ENCODE data around the gene FGF22.

Gene FGF22

DNA sequence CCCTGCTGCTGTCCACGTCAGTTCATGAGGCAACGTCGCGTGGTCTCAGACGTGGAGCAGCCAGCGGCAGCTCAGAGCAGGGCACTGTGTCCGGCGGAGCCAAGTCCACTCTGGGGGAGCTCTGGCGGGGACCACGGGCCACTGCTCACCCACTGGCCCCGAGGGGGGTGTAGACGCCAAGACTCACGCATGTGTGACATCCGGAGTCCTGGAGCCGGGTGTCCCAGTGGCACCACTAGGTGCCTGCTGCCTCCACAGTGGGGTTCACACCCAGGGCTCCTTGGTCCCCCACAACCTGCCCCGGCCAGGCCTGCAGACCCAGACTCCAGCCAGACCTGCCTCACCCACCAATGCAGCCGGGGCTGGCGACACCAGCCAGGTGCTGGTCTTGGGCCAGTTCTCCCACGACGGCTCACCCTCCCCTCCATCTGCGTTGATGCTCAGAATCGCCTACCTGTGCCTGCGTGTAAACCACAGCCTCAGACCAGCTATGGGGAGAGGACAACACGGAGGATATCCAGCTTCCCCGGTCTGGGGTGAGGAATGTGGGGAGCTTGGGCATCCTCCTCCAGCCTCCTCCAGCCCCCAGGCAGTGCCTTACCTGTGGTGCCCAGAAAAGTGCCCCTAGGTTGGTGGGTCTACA lies 43.1 kb downstream of the FGF22 start:
- no peak for TF ChIP-seq CTCF (IDR thresholded peaks at IDR 0.05; ENCODE audit: low read depth, low read length)
- no peak overlapping the region for H3K4me3 ChIP-seq (ENCODE audit: low read depth, low read length)

GRCh38 chr19:685454-685931 lies 45.8 kb downstream of the FGF22 start:
- no peak for TF ChIP-seq CTCF (IDR thresholded peaks at IDR 0.05; ENCODE audit: low read depth, low read length)
- H3K4me3 ChIP-seq (ENCODE audit: low read depth, low read length): no peak overlapping the region

DNA sequence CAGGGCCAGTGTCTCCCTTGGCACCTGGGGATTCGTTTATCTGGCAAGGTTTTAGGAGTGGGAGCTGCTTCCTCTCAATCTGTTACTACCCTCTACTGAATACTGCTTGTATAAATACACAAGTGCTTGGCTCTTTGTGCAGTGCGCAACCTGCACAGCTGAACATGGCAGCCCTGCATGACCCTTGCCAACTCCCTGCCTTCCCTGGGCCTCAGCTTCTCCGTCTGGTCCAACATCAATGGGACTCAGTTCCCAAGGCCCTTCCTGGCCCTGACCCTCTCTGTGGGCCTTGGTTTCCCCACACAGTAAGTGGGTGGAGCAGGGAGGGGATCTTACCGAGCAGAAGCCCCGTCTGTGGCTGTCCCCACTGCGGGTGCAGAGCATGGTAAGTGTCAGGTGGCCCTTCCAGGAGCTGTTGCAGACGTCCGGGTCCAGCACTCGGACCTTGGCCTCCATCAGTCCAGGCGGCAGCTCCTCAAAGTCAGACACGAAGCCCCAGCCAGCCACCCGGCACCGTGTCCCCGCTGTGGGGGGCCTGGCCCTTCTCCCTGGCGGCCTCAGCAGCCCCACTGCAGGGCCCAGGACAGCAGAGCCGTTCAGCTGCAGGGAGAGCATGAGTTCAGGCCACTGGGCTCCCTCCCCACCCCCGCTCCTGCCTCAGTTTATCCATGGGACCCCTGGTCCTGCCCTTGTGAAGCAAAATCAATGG lies 47.1 kb downstream of the FGF22 start:
- no peak overlapping the region for H3K4me3 ChIP-seq (ENCODE audit: low read depth, low read length)
- no peak for TF ChIP-seq CTCF (IDR thresholded peaks at IDR 0.05; ENCODE audit: low read depth, low read length)

DNA sequence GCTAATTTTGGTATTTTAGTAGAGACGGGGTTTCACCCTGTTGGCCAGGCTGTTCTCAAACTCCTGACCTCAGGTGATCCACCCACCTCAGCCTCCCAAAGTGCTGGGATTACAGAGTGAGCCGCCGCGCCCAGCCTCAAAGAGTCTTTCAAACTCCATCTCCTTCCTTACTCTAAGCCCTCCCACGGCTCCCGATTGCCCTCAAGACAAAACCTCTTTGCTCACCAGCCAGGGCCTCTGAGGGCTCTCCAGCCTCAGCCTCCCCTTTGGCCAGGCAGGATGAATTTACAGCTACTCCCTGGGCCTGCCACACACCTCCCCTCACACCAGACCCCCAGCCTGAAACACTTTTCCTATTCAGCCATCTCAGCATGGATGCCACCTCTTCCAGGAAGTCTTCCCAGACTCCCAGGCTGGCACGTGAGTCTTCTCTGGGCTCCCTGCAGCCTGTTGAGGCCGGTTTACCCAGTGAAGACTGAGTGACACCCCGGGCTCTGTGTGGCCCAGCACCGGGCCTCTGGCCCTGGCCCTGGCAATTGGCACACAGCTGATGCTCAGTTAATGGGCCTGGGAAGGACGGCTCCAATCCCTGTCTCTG lies 48.0 kb downstream of the FGF22 start:
- TF ChIP-seq CTCF (IDR thresholded peaks at IDR 0.05; ENCODE audit: low read depth, low read length): no peak
- H3K4me3 ChIP-seq (ENCODE audit: low read depth, low read length): no peak overlapping the region

DNA sequence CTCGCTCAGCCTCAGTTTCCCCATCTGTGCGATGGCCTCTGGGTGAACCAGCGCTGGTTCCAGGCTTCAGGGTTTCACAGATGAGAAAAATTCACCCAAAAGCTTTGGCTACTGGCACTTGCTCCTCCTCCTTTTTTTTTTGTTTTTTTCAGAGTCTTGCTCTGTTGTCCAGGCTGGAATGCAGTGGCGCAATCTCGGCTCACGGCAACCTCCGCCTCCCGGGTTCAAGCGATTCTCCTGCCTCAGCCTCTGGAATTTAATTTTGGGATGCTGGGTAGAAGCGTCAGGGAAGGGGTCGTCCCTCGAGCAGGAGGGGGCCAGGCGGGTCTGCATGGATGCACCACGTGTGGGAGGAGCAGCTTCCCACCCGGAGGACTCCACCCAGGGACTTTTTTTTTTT lies 48.5 kb downstream of the FGF22 start:
- no peak overlapping the region for H3K4me3 ChIP-seq (ENCODE audit: low read depth, low read length)
- no peak for TF ChIP-seq CTCF (IDR thresholded peaks at IDR 0.05; ENCODE audit: low read depth, low read length)

- no peak overlapping the region for H3K4me3 ChIP-seq (ENCODE audit: low read depth, low read length)
- TF ChIP-seq CTCF (IDR thresholded peaks at IDR 0.05; ENCODE audit: low read depth, low read length): no peak
These were observed 49.3 kb downstream of the FGF22 start for GRCh38 chr19:688992-689391.

- no peak overlapping the region for H3K4me3 ChIP-seq (ENCODE audit: low read depth, low read length)
- no peak for TF ChIP-seq CTCF (IDR thresholded peaks at IDR 0.05; ENCODE audit: low read depth, low read length)
These were observed 50.5 kb downstream of the FGF22 start for GRCh38 chr19:690203-690602.

Data from WI38 (cell line).